Endometrial microvascular endothelial cells (primary cell): ENCODE results near the gene PAQR8. TPM values are rescaled to one million over a fixed set of nuclear protein-coding genes. Genes with fewer than 3 reads are reported as not detected.

Source experiments
- in situ Hi-C: cut with HindIII; loops from 2 replicates; pipeline ENCODE4 v1.10.0; 2017; ENCODE audit warnings: low sequenced_read_pairs, low pct_unique_long_range_greater_than_20kb; ENCODE audit errors: inconsistent ontology term
- total RNA-seq: library from RNA; depleted of rRNA; stranded (reverse); fragments of >200 nt; gene quantifications from one replicate; pipeline ENCODE4 v1.2.3, GENCODE V29; 2015; ENCODE audit errors: inconsistent ontology term

The PAQR8 gene
- total RNA-seq, 1 donor from 2014 or later, result 19.0 TPM

DNA sequence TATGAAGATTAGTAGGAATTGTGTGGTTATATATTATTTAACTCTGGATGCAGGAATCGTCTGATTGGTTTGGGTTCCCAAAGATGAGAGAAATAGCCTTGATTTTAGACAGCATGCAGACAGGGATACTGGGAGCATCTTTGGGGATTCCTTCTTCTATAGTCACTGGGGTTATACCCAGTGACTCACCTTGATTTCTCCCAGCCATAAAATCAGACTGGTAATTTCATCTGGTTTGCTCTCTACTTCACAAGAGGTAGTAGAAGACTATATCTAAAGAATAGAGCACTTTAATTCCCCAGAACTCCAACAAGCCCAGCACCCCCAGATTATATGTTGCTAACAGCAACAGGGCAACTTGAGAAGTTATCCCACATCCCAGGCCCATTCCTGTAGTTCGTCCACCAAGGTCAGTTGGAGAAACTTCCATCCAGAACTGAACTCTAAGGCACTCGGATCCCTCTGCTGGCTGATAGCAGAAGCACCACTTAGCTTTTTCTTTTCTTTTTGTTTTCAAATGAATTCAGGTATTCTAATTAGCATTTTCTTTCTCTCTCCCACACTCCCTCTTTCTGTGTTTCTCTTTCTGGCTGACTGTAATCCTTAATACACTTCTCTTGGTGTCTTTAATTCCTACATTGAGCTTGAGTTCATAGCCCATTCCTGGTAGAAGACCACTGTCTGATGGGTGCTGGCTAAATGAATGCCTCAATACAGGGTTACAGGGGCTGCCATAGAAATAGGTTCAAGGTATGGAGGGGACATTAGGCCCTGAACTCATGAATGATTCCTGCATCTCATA is 37.8 kb downstream of the PAQR8 start:
- in situ Hi-C loops, result loop anchor here (10.0 to 25.0 kb wide), 2 partner anchors 112 to 265 kb away; partner anchors contain the start of gene MCM3

DNA sequence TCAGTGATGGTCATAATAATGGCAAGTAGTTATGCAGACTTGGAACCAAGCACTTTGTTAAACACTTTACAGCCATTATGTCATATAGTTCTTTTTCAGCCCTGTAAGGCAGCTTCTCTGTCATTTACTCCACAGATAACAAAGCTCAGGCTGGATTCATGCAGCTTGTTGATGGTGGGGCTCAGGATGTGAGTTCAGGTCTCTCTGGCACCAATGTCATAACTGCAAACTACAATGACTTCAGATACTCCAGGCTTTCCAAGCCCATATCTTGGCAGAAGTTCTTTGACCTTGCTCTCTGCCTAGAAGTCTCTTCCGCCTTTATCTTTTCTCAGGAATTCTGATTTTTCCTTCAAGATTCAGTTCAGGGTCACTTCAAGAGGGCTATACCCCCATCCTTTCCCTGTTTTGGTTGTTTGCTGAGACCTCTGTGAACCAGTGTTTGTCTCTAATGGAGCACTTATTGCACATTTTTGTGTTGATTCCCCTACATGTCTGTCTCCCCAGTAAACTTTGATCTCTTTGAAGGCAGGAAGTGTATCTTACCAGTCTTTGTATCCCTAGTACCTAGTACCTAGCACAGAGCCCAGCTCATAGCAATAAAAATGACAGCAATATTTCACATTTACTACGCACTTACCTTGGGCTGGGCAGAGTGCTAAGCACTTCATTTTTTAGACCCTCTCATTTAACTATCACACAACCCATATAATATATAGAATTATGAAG is 38.5 kb downstream of the PAQR8 start:
- in situ Hi-C loops, result loop anchor here (10.0 kb wide), 1 partner anchor 264 kb away; no protein-coding TSS in a partner anchor

DNA sequence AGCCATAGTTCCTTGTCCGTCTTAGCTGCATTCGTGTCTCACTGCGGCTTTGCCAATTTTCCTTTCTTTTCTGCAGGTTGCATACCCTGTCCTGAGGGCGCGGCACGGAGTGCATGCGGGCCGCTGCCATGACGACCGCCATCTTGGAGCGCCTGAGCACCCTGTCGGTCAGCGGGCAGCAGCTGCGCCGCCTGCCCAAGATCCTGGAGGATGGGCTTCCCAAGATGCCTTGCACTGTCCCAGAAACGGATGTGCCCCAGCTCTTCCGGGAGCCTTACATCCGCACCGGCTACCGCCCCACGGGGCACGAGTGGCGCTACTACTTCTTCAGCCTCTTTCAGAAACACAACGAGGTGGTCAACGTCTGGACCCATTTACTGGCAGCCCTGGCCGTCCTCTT is 41.1 kb downstream of the PAQR8 start:
- in situ Hi-C loops, result loop anchor here (10.0 kb wide), 1 partner anchor 262 kb away; no protein-coding TSS in a partner anchor

DNA sequence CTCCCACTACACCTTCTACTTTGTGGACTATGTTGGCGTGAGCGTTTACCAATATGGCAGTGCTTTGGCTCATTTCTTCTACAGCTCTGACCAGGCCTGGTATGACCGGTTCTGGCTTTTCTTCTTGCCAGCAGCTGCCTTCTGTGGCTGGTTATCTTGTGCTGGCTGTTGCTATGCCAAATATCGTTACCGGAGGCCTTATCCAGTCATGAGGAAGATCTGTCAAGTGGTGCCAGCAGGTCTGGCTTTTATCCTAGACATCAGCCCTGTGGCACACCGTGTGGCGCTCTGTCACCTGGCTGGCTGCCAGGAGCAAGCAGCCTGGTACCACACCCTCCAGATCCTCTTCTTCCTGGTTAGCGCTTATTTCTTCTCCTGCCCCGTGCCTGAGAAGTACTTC is 41.7 kb downstream of the PAQR8 start:
- in situ Hi-C loops, result loop anchor here (10.0 kb wide), 1 partner anchor 261 kb away; no protein-coding TSS in a partner anchor

DNA sequence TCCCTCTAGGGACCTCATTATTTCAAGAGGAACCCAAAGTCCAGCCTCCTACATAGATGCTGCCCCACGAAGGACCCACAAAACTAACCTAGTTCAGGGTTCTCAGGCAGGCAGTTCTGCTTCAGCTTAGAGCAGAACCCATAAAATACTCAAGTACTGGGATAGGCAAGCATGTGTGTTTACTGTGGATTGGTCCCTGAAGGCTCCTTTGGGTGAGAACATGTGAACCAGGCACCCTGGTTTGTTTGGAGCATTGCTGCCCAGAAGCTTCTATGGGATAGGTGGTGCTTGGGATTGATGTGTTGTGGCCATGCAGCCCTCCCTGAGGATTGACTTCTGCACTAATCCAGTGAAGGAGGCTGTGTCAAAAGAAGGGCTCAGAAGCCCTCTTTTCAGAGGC is 43.3 kb downstream of the PAQR8 start:
- in situ Hi-C loops, result loop anchor here (10.0 kb wide), 1 partner anchor 260 kb away; no protein-coding TSS in a partner anchor

DNA sequence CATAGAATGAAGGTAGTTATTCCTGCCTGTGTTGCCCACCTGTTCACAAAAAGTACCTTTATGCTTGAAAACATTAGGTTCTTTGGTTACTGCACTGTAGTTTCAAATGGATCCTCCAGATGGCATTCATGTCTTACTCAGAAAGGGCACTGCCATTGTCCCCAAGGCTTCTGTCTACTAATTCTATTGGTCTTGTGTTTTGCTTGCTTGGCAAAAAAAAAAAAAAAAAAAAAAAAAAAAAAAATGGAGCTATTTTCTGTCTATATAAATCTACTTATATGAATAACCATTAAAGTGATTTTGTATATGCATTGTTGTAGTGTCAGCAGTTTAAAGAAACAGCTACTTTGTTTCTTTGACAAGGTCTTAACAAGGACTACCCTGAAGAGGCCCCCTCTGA is 45.5 kb downstream of the PAQR8 start:
- in situ Hi-C loops, result loop anchor here (10.0 kb wide), 1 partner anchor 257 kb away; no protein-coding TSS in a partner anchor

DNA sequence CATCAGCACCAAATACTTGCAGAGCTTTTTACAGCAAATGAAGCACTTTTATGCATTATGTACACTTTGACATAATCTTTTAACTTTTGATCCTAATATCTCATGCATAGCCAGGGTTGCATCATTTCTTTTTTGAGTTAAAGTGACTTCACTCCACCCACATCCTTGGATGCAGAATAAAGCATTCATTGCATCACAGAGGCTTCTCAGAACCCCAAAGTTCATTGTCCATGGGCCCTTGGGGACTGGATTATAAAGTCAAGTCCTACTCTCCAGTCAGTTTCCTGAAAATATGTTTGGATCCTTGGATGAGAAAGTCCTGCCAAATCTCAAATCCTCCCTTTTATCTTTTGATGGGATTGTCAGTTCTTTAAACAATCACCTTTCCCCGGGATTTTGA is 47.5 kb downstream of the PAQR8 start:
- in situ Hi-C loops, result loop anchor here (10.0 kb wide), 1 partner anchor 255 kb away; no protein-coding TSS in a partner anchor

DNA sequence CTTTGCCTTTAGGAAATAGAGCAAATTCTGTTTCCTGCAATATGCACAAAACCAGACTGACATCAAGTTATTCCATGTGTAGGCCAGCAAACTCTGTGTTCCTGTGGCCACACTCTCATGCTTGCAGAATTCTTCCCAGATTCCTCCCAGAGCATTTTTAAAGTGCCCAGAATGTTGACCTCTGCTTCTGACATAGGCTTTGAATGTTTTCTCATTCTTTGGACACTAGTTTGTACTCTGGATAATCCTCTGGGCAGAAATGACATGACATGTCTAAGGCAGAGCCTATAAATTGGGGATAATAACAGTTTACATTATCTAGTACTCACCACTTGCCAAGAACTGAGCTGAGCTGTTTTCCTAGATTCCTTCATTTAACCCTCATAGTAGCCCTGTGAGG is 49.0 kb downstream of the PAQR8 start:
- in situ Hi-C loops, result no loop called here

DNA sequence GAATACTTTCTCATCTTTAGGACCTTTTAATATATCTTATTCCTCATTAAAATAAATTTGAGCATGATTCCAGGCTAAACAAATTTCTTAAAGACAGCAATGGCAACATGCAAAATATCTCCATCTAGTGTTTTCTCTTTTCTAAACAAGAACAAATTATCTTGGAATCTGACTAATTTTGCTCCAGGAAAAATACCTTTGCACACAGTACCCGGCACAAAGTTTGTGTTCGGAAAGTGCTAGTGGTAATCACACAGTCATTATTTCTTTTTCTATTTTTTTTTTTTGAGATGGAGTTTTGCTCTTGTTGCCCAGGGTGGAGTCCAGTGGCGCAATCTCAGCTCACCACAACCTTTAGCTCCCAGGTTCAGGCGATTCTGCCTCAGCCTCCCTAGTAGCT is 50.0 kb downstream of the PAQR8 start:
- in situ Hi-C loops, result no loop called here

DNA sequence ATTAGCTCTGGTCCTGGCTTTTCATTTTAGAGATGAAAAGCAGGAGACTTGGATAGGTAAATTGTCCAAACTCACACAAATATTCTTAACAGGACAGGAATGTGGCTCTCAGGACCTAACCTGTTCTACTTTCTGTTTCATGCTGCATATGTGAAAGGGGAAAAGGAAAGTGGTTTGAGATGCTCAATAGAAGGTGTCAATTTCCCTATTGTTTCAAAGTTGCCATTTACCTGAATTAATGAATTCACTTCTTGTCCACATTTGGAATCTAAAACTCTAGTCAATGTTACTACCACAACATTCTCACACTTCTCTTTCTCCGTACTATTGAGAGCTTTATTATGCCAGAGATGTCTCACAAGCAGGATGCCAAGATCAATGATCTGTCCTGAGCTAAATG is 53.4 kb downstream of the PAQR8 start:
- in situ Hi-C loops, result no loop called here

DNA sequence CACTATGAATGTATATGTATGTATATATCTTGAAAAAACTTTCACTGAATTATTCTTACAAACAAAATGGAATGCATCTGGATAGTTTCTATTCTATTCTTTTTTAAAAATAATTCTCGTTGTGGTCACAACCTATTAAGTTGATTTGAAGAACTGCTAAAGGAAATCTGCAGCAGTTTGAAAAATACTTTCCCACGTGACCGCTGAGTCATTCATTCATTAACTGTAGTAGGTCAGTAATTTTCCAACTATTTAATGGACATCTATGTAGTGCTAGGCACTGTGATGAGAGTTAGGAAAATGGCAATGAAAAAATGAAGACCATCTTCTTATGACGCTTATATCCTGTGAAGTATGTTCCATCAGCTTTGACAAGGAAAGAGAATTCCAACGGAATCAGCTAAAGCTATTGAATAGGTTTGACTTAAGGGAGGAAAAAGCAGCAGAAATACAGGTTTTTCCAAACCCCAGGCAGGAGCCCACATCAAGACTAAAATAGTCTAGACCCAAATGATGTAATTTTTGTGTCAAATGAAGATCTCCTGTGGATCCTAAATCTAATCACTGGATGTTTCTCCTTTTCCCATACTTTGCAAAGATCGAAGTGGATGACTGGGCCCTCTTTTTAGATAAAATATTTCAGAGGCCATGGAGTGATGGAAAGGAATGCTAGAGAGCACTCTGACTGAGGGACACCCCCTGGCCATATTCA is 54.1 kb downstream of the PAQR8 start:
- in situ Hi-C loops, result no loop called here

DNA sequence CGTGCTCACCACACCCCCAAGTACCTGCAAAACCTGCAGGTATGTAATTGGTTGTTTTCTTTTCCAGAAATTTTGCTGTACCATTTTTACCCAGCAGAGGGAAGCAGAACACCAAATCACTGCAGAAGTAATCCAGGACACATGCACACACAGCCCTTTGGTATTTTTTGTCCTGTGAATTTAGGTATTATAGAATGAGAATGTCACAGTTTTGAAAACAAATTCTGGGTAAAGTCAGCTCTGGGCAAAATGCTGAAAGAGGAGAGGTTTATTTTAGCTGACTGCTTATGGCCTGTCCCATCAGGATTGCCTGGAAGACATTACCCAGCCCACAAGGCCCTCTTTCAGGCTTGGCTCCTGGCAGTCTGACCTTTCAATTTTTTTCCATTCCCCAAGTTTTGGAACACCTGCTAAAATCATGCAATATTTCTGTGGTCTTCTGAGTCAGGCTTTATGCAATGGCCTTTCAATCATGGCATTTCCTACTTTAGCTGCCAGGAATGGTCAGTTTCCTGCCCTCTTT is 54.7 kb downstream of the PAQR8 start:
- in situ Hi-C loops, result no loop called here

DNA sequence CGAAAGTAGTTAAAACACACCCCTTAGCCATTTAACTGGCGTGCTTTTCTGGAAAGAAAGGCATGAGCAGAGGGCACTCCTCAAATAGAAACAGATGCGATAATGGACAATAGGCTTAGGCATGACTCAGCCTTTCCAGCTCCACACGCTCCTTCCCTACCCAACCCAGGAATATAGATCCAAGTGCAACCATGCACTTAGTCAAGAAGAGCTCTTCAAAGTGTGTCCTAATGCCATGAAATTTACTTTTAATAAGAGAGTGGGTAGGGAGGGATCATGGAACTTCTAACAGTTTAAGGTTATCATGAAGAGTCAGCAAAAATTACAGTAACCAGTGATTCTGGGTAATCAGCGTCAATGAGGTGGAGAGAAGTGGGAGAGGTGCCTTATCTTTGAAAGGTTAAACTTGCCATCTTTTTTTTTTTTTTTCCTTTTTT is 55.7 kb downstream of the PAQR8 start:
- in situ Hi-C loops, result no loop called here

DNA sequence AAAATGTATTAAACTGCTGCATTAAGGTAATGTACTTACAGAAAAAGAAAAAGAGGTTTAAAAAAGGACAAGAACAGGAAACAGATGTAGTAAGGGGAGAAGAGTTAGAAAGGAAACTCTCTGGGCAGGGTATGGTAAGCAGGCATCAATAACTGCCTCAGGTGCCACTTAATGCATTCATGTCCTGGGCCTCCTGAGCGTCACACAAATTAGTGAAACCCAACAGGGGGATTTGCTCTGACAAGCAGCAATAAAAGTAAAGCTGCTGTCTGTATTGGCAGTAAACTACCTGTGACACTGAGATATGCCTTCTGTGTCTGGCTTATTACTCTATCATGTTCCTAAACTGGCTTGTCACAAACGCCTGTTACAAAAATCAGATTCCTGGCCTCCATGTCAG is 56.7 kb downstream of the PAQR8 start:
- in situ Hi-C loops, result no loop called here

DNA sequence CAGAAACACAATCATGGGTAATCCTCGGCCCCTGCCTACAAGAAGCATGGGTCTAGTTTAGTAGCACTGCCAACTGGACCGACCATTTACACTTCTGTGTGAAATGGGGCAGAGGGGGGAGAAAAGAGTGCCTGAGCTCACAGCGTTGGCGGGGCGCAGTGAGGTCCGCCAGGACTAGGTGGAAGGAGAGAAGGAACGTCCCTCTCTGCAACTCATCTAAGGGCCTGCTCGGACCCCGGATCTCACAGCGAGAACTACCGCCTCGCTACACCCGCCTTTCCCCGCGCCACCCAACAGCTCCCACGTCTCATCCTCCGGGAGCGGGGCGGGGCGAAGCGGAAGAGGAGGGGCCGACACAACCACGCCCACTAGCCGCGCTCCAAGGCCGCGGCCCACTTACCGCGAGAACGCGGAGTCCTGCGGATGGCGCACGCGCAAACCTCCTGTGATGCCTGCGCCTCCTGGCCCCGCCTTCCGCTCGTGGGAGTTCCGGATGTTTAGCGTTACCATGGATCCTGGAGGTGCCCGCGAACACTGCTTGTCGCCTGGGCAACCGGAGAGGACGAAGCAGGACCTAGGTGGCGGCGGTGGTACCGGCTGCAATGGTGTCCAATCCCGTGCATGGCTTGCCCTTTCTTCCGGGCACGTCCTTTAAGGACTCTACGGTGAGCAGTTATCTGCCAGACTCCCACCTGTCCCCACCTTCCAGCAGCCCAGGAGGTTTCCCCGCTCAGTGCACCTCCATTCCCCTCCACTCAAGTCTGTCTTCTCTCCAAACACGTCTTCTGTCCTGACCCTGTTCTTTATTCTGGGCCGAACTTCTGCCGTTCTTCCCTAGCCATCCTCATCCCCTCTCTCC is 58.1 kb downstream of the PAQR8 start, which contains the start of gene EFHC1:
Gene EFHC1, plus strand, starts transcription at position 534 of the 859 bp plus-strand sequence. Its CDS starts 69 bp downstream, at position 603.
- in situ Hi-C loops, result loop anchor here (10.0 kb wide), 1 partner anchor 155 kb away; the partner anchor contains the start of gene TRAM2

DNA sequence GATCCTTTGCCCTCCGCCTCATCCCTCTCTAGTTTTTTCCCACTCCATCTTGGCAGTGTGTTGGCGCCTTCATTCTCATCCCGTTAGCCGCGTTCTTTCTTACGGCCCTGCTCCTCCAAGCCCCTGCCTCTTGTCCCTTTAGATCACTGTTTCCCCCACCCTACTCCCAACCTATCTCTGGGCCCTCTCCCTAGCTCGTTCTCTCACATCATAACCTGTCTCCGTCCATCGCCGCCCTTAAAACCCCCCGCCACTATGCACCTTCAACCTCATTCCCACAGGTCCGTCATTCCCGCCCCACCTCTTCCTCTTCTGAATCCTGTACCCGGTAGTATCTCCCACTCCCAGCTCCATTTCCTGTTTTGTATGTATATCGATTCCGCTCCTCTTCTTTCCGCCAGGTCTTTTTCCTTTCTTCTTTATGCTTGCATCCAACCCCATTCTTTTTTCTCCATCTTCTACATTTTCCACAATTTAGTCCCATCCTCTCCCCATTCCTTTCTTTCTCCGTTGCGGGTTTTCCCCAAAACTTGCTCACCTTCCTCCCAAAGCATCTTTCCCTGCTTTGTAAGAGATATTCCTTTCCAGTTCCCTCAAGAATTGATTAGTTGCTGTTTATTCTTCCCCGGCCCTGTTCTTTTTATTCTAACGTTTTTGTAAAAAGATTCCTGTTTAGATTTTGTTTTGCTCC is 58.9 kb downstream of the PAQR8 start:
- in situ Hi-C loops, result loop anchor here (10.0 kb wide), 1 partner anchor 154 kb away; the partner anchor contains the start of gene TRAM2

DNA sequence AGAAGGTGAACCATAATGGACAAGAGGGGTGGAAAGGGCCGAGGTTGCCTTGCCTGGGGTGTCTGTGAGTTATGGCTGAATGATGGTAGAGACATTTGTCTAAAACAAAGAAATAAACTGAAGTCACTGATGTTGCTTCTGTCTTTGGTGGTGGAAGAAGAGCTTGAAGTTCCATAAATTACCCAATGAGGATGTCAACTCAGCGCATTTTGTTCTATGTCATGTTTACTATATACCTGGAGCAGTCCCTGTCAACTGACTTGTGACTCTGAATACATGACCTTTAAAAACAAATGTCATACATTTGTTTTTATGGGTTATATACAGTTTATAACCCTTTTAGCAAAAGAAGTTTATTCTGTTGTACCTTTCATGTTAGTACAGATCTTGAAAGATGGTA is 60.2 kb downstream of the PAQR8 start:
- in situ Hi-C loops, result loop anchor here (10.0 kb wide), 1 partner anchor 153 kb away; the partner anchor contains the start of gene TRAM2
